Measurements from ENCODE around the gene FAM50B. TPM values are rescaled to one million over a fixed set of nuclear protein-coding genes. Genes with fewer than 3 reads are reported as not detected.

The FAM50B gene
- total RNA-seq, 1 donor from 2014 or later, result 3.6 TPM

- H3K4me3 Mint-ChIP-seq (ENCODE audit: unreplicated experiment), result no peak overlapping the region
- DNase-seq, result no peak
These were observed 22.8 kb downstream of the FAM50B start for GRCh38 chr6:3871939-3872338.

GRCh38 chr6:3872370-3872854 lies 23.2 kb downstream of the FAM50B start:
- Mint-ChIP-seq H3K9me3 (ENCODE audit: unreplicated experiment) (peaks cover 2% of the 10 kb centered on the region), H3K27ac (ENCODE audit: unreplicated experiment) (no peak overlapping the region), H3K27me3 (ENCODE audit: unreplicated experiment) (no peaks in the 10 kb centered on the region), H3K4me1 (ENCODE audit: low read depth, unreplicated experiment) (no peaks in the 10 kb centered on the region), H3K4me3 (ENCODE audit: unreplicated experiment) (no peak overlapping the region), H3K36me3 (ENCODE audit: unreplicated experiment) (no peaks in the 10 kb centered on the region)
- DNase-seq, result no peak
- no peak for TF ChIP-seq CTCF (IDR thresholded peaks at IDR 0.05; ENCODE audit: partially characterized antibody, unreplicated experiment)

More at GRCh38 chr6:3871939-3872338, 22.8 kb downstream of the FAM50B start:
- H3K27me3 Mint-ChIP-seq (ENCODE audit: unreplicated experiment), result no peaks in the 10 kb centered on the region
- no peak for TF ChIP-seq CTCF (IDR thresholded peaks at IDR 0.05; ENCODE audit: partially characterized antibody, unreplicated experiment)
- H3K4me1 Mint-ChIP-seq (ENCODE audit: low read depth, unreplicated experiment), result no peaks in the 10 kb centered on the region
- H3K9me3 Mint-ChIP-seq (ENCODE audit: unreplicated experiment), result peaks cover 2% of the 10 kb centered on the region
- H3K27ac Mint-ChIP-seq (ENCODE audit: unreplicated experiment), result no peak overlapping the region
- no peaks in the 10 kb centered on the region for H3K36me3 Mint-ChIP-seq (ENCODE audit: unreplicated experiment)

GRCh38 chr6:3873051-3873450 lies 23.9 kb downstream of the FAM50B start:
- peaks cover 2% of the 10 kb centered on the region for H3K9me3 Mint-ChIP-seq (ENCODE audit: unreplicated experiment)
- H3K27me3 Mint-ChIP-seq (ENCODE audit: unreplicated experiment), result no peaks in the 10 kb centered on the region
- TF ChIP-seq CTCF (IDR thresholded peaks at IDR 0.05; ENCODE audit: partially characterized antibody, unreplicated experiment), result no peak
- H3K27ac Mint-ChIP-seq (ENCODE audit: unreplicated experiment), result no peak overlapping the region
- no peak overlapping the region for H3K4me3 Mint-ChIP-seq (ENCODE audit: unreplicated experiment)
- H3K4me1 Mint-ChIP-seq (ENCODE audit: low read depth, unreplicated experiment), result no peaks in the 10 kb centered on the region
- no peaks in the 10 kb centered on the region for H3K36me3 Mint-ChIP-seq (ENCODE audit: unreplicated experiment)
- no peak for DNase-seq

- no peak for DNase-seq
- Mint-ChIP-seq H3K36me3 (ENCODE audit: unreplicated experiment) (no peaks in the 10 kb centered on the region), H3K27ac (ENCODE audit: unreplicated experiment) (no peak overlapping the region), H3K27me3 (ENCODE audit: unreplicated experiment) (no peaks in the 10 kb centered on the region), H3K4me3 (ENCODE audit: unreplicated experiment) (no peak overlapping the region), H3K4me1 (ENCODE audit: low read depth, unreplicated experiment) (no peaks in the 10 kb centered on the region), H3K9me3 (ENCODE audit: unreplicated experiment) (peaks cover 5% of the 10 kb centered on the region)
- TF ChIP-seq CTCF (IDR thresholded peaks at IDR 0.05; ENCODE audit: partially characterized antibody, unreplicated experiment), result no peak
These were observed 24.9 kb downstream of the FAM50B start for GRCh38 chr6:3874069-3874468.

GRCh38 chr6:3875486-3875885 lies 26.3 kb downstream of the FAM50B start:
- Mint-ChIP-seq H3K27ac (ENCODE audit: unreplicated experiment) (no peak overlapping the region), H3K36me3 (ENCODE audit: unreplicated experiment) (no peaks in the 10 kb centered on the region), H3K4me1 (ENCODE audit: low read depth, unreplicated experiment) (no peaks in the 10 kb centered on the region), H3K27me3 (ENCODE audit: unreplicated experiment) (no peaks in the 10 kb centered on the region), H3K4me3 (ENCODE audit: unreplicated experiment) (no peak overlapping the region), H3K9me3 (ENCODE audit: unreplicated experiment) (peaks cover 3% of the 10 kb centered on the region)
- no peak for TF ChIP-seq CTCF (IDR thresholded peaks at IDR 0.05; ENCODE audit: partially characterized antibody, unreplicated experiment)
- no peak for DNase-seq

All from glutamatergic neuron (in vitro differentiated cells).